HepG2 (cell line): ENCODE measurements around the gene PPP4R3A. TPM values are rescaled to one million over a fixed set of nuclear protein-coding genes. Genes with fewer than 3 reads are reported as not detected.
A peak's percentile ranks its signal among the peaks of the same experiment; 100 is the strongest.

Experiments
- CREB3 ChIP-seq: sonication (generic); formaldehyde crosslinking; IDR thresholded peaks from 2 replicates; pipeline ENCODE4 v1.5.0; 2020; ENCODE audit warnings: missing genetic modification reagents
- CTCF ChIP-seq: sonication (generic); formaldehyde crosslinking; IDR thresholded peaks from 2 replicates; pipeline ENCODE4 v1.5.0; 2020; ENCODE audit warnings: mild to moderate bottlenecking, missing genetic modification reagents, moderate library complexity
- EHMT2 ChIP-seq: fragments of 200-600 bp; sonication (generic); IDR thresholded peaks from 2 replicates; pipeline ENCODE4 v1.7.0; 2017; ENCODE audit warnings: antibody characterized with exemption, low read depth, low read length, borderline replicate concordance
- GABPB1 ChIP-seq: IDR thresholded peaks from 2 replicates; pipeline ENCODE4 v1.6.1; 2016; ENCODE audit warnings: mild to moderate bottlenecking, missing genetic modification reagents, moderate library complexity, missing compliant biosample characterization
- GLI4 ChIP-seq: sonication (generic); formaldehyde crosslinking; IDR thresholded peaks from 2 replicates; pipeline ENCODE4 v1.5.1; 2020; ENCODE audit warnings: missing genetic modification reagents, mild to moderate bottlenecking, moderate library complexity, borderline replicate concordance
- IKZF4 ChIP-seq: sonication (generic); formaldehyde crosslinking; IDR thresholded peaks from 2 replicates; pipeline ENCODE4 v1.5.1; 2020; ENCODE audit warnings: borderline replicate concordance, mild to moderate bottlenecking, low read depth, missing genetic modification reagents; ENCODE audit errors: not compliant biosample characterization
- KLF11 ChIP-seq: IDR thresholded peaks from 2 replicates; pipeline ENCODE4 v1.6.1; 2016; ENCODE audit warnings: missing compliant biosample characterization
- NBN ChIP-seq: fragments of 450-650 bp; conservative IDR thresholded peaks from 2 replicates; pipeline ENCODE4 v1.6.1; 2017
- NCOR1 ChIP-seq: fragments of 200-600 bp; sonication (generic); IDR thresholded peaks from 2 replicates; pipeline ENCODE4 v1.7.0; 2017; ENCODE audit warnings: antibody characterized with exemption, low read length, borderline replicate concordance
- PHF21A ChIP-seq: sonication (generic); formaldehyde crosslinking; IDR thresholded peaks from 2 replicates; pipeline ENCODE4 v1.5.0; 2020; ENCODE audit warnings: mild to moderate bottlenecking, missing genetic modification reagents
- RORA ChIP-seq: sonication (generic); formaldehyde crosslinking; IDR thresholded peaks from 2 replicates; pipeline ENCODE4 v1.5.0; 2020; ENCODE audit warnings: mild to moderate bottlenecking, missing genetic modification reagents, moderate library complexity
- TCF7L2 ChIP-seq: IDR thresholded peaks from 2 replicates; pipeline ENCODE4 v1.6.1; 2011; ENCODE audit warnings: mild to moderate bottlenecking, low read depth, low read length, moderate library complexity
- TGIF2 ChIP-seq: IDR thresholded peaks from 2 replicates; pipeline ENCODE4 v1.6.1; 2016; ENCODE audit warnings: control low read depth, missing compliant biosample characterization
- ZHX1 ChIP-seq: sonication (generic); formaldehyde crosslinking; IDR thresholded peaks from 2 replicates; pipeline ENCODE4 v1.8.1; 2022; ENCODE audit warnings: low read depth, mild to moderate bottlenecking, missing genetic modification reagents
- ZNF281 ChIP-seq: sonication (generic); formaldehyde crosslinking; IDR thresholded peaks from 2 replicates; pipeline ENCODE4 v1.4.0; 2020; ENCODE audit warnings: missing genetic modification reagents, borderline replicate concordance
- ZNF343 ChIP-seq: sonication (generic); formaldehyde crosslinking; IDR thresholded peaks from 2 replicates; pipeline ENCODE4 v1.4.0; 2020; ENCODE audit warnings: mild to moderate bottlenecking, missing genetic modification reagents
- ZNF556 ChIP-seq: sonication (generic); formaldehyde crosslinking; IDR thresholded peaks from 2 replicates; pipeline ENCODE4 v1.4.0; 2020; ENCODE audit warnings: mild to moderate bottlenecking, missing genetic modification reagents, borderline replicate concordance
- ZNF800 ChIP-seq: sonication (generic); formaldehyde crosslinking; IDR thresholded peaks from 2 replicates; pipeline ENCODE4 v1.4.0; 2020; ENCODE audit warnings: missing genetic modification reagents
- polyA plus RNA-seq, 8 experiments: library from polyadenylated mRNA; depleted of rRNA in 3 of 8; stranded (reverse) in 7 of 8; unstranded in 1 of 8; fragments of >200 nt; fragmentation: Illumina TruSeq in 4 of 8; extraction: Trizol in 4 of 8; gene quantifications; 2 replicates each; pipeline versions ENCODE4 v1.2.1 to v1.2.3, GENCODE V29; 2011 to 2016; ENCODE audit warnings: low read depth in 4 of 8, missing spikeins in 1 of 8, mixed read lengths in 1 of 8; ENCODE audit not compliant: insufficient read depth in 1 of 8
- total RNA-seq, 5 experiments: library from RNA; depleted of rRNA; stranded (reverse); fragments of >200 nt; fragmentation: Illumina TruSeq; extraction: Trizol; gene quantifications; 2 replicates each; pipeline ENCODE4 v1.2.3, GENCODE V29; 2016; ENCODE audit warnings: low read depth in 1 of 5

Gene PPP4R3A
- total and polyA plus RNA-seq, 2 of the 13 experiments (the other 11 are each of a cell fraction or from before 2014, with no cell fraction given) = 22.5 to 57.4 TPM

- TF ChIP-seq CTCF (CRISPR knock-in tag) = peak; percentile 53
- TF ChIP-seq EHMT2 = peak; percentile 55; the same call in 1 of the 2 replicates
- TF ChIP-seq ZNF556 (CRISPR knock-in tag) = no peak
- TF ChIP-seq GABPB1 (CRISPR knock-in tag) = no peak
- peak; percentile 77 for TF ChIP-seq PHF21A (CRISPR knock-in tag)
- no peak for TF ChIP-seq KLF11 (CRISPR knock-in tag)
- TF ChIP-seq ZHX1 = no peak
- TF ChIP-seq CREB3 = no peak
- TF ChIP-seq GLI4 (CRISPR knock-in tag) = no peak
- peak; percentile 80 for TF ChIP-seq ZNF343 (CRISPR knock-in tag)
- 0 out of 2 replicates have a peak, but pooled peaks have one; percentile 28 for TF ChIP-seq ZNF800 (CRISPR knock-in tag)
- no peak for TF ChIP-seq TCF7L2
- TF ChIP-seq ZNF281 (CRISPR knock-in tag) = peak; percentile 98
- TF ChIP-seq RORA (CRISPR knock-in tag) = no peak
- TF ChIP-seq NBN = no peak
- TF ChIP-seq IKZF4 = no peak
- no peak for TF ChIP-seq TGIF2
- TF ChIP-seq NCOR1 = peak; percentile 70; the same call in 1 of the 2 replicates
Observed at GRCh38 chr14:91554535-91555332, 44.6 kb upstream of the PPP4R3A start (continued).
